IPS-20b (cell line): ENCODE results near the gene ZNF740.

Experiments used
- H3K27ac ChIP-seq: one replicate; pipeline ENCODE4 v1.5.1; 2013; ENCODE audit warnings: low read length
- H3K27me3 ChIP-seq: 2 replicates; pipeline ENCODE4 v1.6.1; 2013; ENCODE audit warnings: mild to moderate bottlenecking, low read length, inconsistent platforms; ENCODE audit not compliant: insufficient read depth
- H3K36me3 ChIP-seq: 2 replicates; pipeline ENCODE4 v1.6.1; 2013; ENCODE audit warnings: low read depth, mild to moderate bottlenecking, inconsistent platforms, low read length, moderate library complexity; ENCODE audit not compliant: insufficient read depth
- H3K4me1 ChIP-seq: 2 replicates; pipeline ENCODE4 v1.6.1; 2013; ENCODE audit warnings: mild to moderate bottlenecking, control low read depth, inconsistent platforms, low read length, moderate library complexity; ENCODE audit not compliant: insufficient read depth
- H3K4me3 ChIP-seq: 2 replicates; pipeline ENCODE4 v1.5.1; 2013; ENCODE audit warnings: mild to moderate bottlenecking, low read length, inconsistent platforms
- H3K9ac ChIP-seq: 2 replicates; pipeline ENCODE4 v1.6.1; 2013; ENCODE audit warnings: low read depth, mild to moderate bottlenecking, inconsistent platforms, low read length, moderate library complexity
- H3K9me3 ChIP-seq: 2 replicates; pipeline ENCODE4 v1.6.1; 2013; ENCODE audit warnings: mild to moderate bottlenecking, low read depth, low read length, inconsistent platforms; ENCODE audit not compliant: insufficient read depth

Gene ZNF740, protein sequence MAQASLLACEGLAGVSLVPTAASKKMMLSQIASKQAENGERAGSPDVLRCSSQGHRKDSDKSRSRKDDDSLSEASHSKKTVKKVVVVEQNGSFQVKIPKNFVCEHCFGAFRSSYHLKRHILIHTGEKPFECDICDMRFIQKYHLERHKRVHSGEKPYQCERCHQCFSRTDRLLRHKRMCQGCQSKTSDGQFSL

DNA sequence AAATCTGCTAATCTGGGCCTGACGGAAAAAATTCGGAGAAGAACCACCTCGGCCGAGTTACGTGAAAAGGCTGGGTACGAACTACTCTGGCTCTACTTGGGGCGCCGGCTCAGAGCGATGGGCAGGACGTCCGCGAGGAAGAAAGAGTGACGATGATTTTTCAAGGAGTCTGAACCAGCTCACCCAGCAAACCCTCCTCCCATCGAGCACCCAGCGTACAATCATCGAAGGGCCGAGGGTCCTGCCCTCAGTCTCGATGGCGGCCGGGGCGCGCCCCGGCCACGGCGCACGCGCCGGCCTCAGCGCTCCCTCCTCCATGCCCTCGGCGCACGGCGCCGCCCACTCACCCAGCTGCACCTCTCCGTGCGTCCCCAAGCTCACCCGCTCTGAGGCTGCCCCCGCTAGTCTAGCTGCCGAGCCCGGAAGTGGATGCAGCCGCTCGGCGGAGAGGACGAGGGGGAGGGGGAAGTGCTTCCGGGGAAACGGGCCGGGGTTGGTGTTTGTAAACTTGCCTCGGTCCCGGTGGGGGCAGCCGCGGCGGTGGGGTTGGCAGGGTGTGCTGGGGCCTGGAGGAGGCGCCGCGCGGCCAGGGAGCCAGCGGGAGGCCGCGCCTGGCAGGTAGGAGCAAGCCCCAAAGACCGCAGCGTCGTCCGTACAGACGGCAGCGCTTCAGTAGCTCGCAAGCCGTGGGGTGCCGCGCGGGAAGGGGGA lies at the start of gene ZNF740, which contains the start of gene CSAD:
Gene ZNF740 (plus strand): TSS at position 503 of the 711 bp plus-strand sequence. CDS start 1,262 bp downstream, outside the sequence.
Gene CSAD (minus strand): TSS at position 706 of the 711 bp plus-strand sequence. CDS start 7,455 bp downstream, outside the sequence.
- no peaks in the 10 kb centered on the region for H3K9me3 ChIP-seq
- H3K27ac ChIP-seq = peak within 1 kb of the TSS; percentile 34
- peaks cover 17% of the 10 kb centered on the region for H3K4me1 ChIP-seq
- H3K4me3 ChIP-seq = peak within 1 kb of the TSS; percentile 74
- H3K27me3 ChIP-seq = peaks cover 43% of the 10 kb centered on the region
- peak within 1 kb of the TSS; percentile 89 for H3K9ac ChIP-seq
- H3K36me3 ChIP-seq = peaks cover 35% of the 10 kb centered on the region

DNA sequence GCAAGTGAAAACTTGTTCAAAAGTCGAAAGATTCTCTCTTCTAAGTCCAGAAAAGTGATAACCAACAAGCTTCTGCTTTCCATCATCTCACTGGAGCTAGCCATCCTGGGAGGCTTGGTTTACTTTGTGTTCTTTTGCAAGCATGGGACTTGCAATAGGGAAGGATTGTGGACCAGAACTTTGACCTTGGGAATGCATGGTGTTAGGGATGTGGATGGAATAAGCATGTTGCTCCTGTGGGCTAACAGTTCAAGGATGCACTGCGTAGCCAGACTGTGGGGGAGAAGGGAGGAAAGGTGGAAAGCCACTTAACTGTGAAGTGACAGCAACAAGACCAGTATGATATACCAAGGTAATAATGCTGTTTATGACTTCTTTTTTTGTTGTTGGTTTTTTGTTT lies 48.7 kb upstream of the ZNF740 start:
- no peaks in the 10 kb centered on the region for H3K36me3 ChIP-seq
- no peaks in the 10 kb centered on the region for H3K9me3 ChIP-seq
- peaks cover 11% of the 10 kb centered on the region for H3K27me3 ChIP-seq
- H3K4me1 ChIP-seq = no peaks in the 10 kb centered on the region
- no peak overlapping the region for H3K27ac ChIP-seq
- no peak overlapping the region for H3K4me3 ChIP-seq
- H3K9ac ChIP-seq = no peak overlapping the region

DNA sequence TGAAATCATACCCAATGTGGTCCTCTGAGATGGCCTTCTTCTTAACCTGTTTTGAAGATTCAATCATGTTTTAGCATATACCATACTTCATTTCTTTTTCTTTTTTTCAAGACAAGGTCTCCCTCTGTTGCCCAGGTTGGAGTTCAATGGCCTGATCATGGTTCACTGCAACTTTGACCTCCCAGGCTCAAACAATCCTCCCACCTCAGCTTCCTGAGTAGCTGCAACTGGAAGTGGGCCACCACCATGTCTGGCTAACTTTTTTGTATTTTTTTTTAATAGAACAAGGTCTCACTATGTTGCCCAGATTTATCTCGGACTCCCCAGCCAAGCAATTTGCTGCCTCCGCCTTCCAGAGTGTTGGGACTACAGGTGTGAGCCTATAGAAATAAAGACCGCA lies 46.8 kb upstream of the ZNF740 start:
- Histone ChIP-seq H3K9ac (no peak overlapping the region), H3K4me1 (no peaks in the 10 kb centered on the region), H3K27ac (no peak overlapping the region), H3K27me3 (no peaks in the 10 kb centered on the region; the same call in 1 of the 2 replicates), H3K9me3 (no peaks in the 10 kb centered on the region; the same call in 1 of the 2 replicates), H3K36me3 (no peaks in the 10 kb centered on the region), H3K4me3 (no peak overlapping the region)

DNA sequence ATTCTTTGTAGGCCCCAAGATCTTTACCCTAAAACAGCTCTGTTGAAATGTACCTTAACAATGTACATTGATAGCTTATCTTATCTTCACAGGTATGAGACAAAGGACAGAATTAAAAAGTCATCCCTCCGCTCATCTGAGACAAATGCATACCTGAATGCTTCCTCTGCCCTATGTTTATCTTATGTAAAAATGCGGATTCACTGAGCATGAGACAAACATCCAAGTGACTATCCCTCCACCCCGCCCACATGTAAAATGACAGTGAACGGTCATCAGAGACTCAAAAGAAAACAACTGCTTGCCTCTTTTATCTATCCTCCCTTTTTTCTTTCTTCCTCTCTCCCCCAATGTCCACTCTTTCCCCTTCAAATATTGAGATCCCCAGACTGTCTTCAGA lies 37.2 kb upstream of the ZNF740 start:
- no peaks in the 10 kb centered on the region for H3K4me1 ChIP-seq
- no peaks in the 10 kb centered on the region for H3K27me3 ChIP-seq
- no peak overlapping the region for H3K4me3 ChIP-seq
- no peak overlapping the region for H3K27ac ChIP-seq
- no peaks in the 10 kb centered on the region for H3K36me3 ChIP-seq
- peaks cover 14% of the 10 kb centered on the region for H3K9me3 ChIP-seq
- no peak overlapping the region for H3K9ac ChIP-seq

DNA sequence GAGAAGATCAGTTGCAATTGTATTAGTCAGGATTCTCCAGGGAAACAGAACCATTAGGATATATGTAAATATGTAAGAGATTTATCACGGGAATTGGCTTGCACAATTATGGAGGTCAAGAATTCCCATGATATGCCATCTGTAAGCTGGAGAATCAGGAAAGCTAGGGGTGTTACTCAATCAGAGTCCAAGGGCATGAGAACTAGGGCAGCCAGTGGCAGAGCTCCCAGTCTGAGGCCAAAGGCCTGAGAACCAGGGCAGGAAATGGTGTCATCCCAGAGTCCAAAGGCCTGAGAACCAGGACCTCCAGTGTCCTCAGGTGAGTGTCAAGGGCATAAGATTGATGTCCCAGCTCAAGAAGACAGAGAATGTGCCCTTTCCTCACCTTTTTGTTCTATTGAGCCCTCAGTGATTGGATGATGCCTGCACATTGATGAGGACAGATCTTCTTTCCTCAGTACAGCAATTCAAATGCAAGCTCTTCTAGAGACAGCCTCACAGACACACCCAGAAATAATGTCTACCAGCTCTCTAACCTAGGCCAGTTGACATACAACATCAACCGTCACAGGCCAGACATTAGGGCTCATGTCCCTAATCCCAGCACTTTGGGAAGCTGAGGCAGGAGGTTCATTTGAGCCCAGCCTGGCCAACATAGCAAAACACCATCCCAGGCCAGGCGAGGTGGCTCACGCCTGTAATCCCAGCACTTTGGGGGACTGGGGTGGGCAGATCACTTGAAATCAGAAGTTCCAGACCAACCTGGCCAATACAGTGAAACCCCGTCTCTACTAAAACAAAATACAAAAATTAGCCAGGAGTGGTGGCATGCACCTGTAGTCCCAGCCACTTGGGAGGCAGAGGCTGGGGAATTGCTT lies 34.9 kb upstream of the ZNF740 start:
- Histone ChIP-seq H3K9me3 (no peaks in the 10 kb centered on the region), H3K36me3 (no peaks in the 10 kb centered on the region), H3K9ac (no peak overlapping the region), H3K27me3 (peaks cover under 1% of the 10 kb centered on the region; the same call in 1 of the 2 replicates), H3K27ac (no peak overlapping the region), H3K4me3 (no peak overlapping the region), H3K4me1 (no peaks in the 10 kb centered on the region)

DNA sequence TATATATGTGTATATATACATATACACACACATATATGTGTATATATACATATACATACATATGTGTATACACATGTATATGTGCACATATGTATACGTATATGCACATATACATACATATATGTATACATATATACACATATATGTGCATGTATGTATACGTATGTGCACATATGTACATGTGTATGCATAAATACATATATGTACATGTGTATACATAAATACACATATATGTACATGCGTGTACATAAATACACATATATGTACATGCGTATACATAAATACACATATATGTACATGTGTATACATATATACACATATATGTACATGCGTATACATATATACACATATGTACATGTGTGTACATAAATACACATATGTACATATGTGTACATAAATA lies 33.3 kb upstream of the ZNF740 start:
- Histone ChIP-seq H3K27me3 (peaks cover 10% of the 10 kb centered on the region; the same call in 1 of the 2 replicates), H3K4me1 (no peaks in the 10 kb centered on the region), H3K9me3 (no peaks in the 10 kb centered on the region), H3K4me3 (no peak overlapping the region), H3K36me3 (no peaks in the 10 kb centered on the region), H3K9ac (no peak overlapping the region), H3K27ac (no peak overlapping the region)

DNA sequence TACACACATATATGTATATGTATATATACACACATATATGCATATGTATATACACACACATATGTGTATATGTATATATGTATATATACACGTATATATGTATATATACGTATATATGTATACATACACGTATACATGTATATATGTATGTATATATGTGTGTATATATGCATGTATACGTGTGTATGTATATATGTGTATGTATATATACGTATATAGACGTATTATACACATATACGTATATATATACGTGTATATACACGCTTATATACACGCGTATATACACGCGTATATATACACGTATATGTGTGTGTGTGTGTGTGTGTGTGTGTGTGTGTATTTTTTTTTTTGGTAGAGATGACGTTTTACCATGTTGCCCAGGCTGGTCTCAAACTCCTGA lies 32.9 kb upstream of the ZNF740 start:
- no peaks in the 10 kb centered on the region for H3K36me3 ChIP-seq
- no peak overlapping the region for H3K9ac ChIP-seq
- H3K4me1 ChIP-seq = no peaks in the 10 kb centered on the region
- H3K27ac ChIP-seq = no peak overlapping the region
- no peak overlapping the region for H3K4me3 ChIP-seq
- no peaks in the 10 kb centered on the region for H3K9me3 ChIP-seq
- peaks cover 10% of the 10 kb centered on the region; the same call in 1 of the 2 replicates for H3K27me3 ChIP-seq

DNA sequence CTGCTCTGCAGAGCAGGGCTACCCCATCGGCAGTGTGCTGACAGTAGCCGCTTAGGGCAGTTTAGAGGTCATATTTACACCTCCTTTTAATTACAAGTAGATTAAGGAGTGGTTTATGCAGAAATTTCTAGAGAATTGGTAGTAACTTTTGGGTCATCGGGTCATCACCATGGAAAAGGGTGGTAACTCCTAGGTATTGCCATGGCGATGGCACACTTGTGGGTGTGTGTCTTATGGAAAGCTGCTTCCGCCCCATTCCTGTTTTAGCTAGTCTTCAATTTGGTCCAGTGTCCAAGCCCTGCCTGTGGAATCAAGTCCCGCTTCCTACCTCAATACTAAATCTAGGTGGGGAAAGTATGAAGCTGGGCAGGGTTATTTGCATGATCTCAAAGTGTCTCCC lies 29.5 kb upstream of the ZNF740 start:
- Histone ChIP-seq H3K36me3 (no peaks in the 10 kb centered on the region), H3K9me3 (no peaks in the 10 kb centered on the region), H3K27me3 (peaks cover 22% of the 10 kb centered on the region; the same call in 1 of the 2 replicates), H3K4me1 (no peaks in the 10 kb centered on the region), H3K9ac (no peak overlapping the region), H3K4me3 (no peak overlapping the region), H3K27ac (no peak overlapping the region)

DNA sequence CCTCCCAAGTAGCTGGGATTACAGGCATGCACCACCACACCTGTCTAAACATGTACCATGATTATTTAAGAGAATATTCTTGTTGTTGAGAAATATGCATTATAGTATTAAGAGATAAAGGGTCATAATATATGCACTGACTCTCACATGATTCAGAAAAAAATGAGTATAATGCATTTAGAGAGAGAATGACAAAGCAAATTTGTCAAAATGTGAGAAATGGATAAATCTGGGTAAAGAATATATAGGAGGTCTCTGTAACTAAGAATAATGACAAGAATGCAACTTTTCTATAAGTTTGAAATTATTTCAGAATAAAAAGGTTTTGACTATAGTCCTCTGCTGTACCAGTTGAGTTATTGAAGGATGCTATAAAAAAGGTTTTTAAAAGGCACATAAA lies 28.1 kb upstream of the ZNF740 start:
- H3K27me3 ChIP-seq = peaks cover 22% of the 10 kb centered on the region; the same call in 1 of the 2 replicates
- H3K4me1 ChIP-seq = no peaks in the 10 kb centered on the region
- H3K9me3 ChIP-seq = no peaks in the 10 kb centered on the region
- no peaks in the 10 kb centered on the region for H3K36me3 ChIP-seq
- H3K27ac ChIP-seq = no peak overlapping the region
- no peak overlapping the region for H3K9ac ChIP-seq
- no peak overlapping the region for H3K4me3 ChIP-seq

DNA sequence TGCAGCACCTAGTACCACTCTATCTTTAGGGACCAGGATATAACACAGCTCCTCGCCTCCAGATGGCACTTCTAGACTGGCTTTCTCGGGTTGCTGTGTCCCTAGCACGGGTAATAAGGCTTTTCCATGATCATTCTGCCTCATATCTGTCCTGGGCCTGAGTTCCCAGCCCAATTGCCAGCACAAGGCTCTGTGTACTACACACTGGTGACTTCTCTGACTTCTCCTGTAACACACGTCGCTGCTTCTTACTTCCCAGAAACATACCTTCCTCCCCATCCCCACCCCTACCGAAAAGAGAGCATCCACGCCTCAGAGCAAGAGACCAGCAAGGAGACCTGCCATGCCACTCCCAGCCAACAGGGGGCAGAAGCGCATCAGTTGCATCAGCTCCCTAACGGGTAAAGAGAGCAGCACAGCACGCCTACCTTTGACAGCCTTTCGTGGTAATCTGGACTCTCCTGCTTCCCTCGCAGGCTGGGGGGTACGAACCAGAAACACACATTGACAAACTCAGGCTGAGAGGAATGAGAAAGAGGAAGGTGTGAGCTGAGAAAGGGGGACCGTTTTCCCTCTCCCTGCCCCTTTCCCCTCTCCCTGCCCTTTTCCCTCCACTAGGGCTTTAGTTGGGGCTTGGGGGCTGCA lies 21.2 kb upstream of the ZNF740 start:
- Histone ChIP-seq H3K4me3 (peak overlapping the region; percentile 39; the same call in 1 of the 2 replicates), H3K27me3 (peaks cover 27% of the 10 kb centered on the region), H3K9me3 (no peaks in the 10 kb centered on the region), H3K4me1 (no peaks in the 10 kb centered on the region), H3K9ac (no peak overlapping the region), H3K36me3 (no peaks in the 10 kb centered on the region), H3K27ac (no peak overlapping the region)

DNA sequence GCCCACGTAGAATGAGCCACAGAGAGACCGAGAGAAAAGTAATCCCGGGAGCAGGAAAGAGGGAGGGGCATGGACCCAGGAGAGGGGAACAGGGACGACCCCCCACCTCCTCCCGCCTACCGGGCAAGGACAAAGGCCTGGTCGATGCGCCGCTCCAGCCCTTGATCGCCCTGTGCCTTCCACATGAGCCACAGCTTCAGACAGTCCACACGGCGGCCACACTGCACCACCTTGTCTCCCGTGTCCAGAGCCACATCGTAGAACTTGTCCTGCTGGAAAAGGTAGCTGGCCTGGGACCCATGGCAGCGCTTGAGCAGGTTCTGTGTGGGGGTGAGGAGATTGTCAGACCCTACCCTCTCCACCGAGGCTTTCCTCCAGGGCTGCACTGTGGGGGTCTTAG lies 20.5 kb upstream of the ZNF740 start:
- Histone ChIP-seq H3K36me3 (no peaks in the 10 kb centered on the region), H3K27ac (no peak overlapping the region), H3K4me1 (no peaks in the 10 kb centered on the region), H3K9me3 (no peaks in the 10 kb centered on the region), H3K4me3 (no peak overlapping the region), H3K9ac (no peak overlapping the region), H3K27me3 (peaks cover 26% of the 10 kb centered on the region)
